Neuronal stem cell (in vitro differentiated cells): Measurements from ENCODE around the gene EIF3K.
"Not testable (repeated sequence)": the region's sequence is repeated elsewhere in the genome, so short reads cannot be mapped to it uniquely, and the experiment has no call there.

Experiments used
- DNase-seq: peaks from one replicate; pipeline ENCODE4 v3.0.0-alpha.2; 2013; ENCODE audit warnings: low spot score
- H2AFZ ChIP-seq: one replicate; pipeline ENCODE4 v1.6.1; 2013; ENCODE audit warnings: mild to moderate bottlenecking, low read length, inconsistent platforms
- H2AK5ac ChIP-seq: 2 replicates; pipeline ENCODE4 v1.6.1; 2013; ENCODE audit warnings: low read depth, mild to moderate bottlenecking, inconsistent platforms, low read length, moderate library complexity, mixed read lengths
- H2BK120ac ChIP-seq: 2 replicates; pipeline ENCODE4 v1.6.1; 2013; ENCODE audit warnings: low read depth, mild to moderate bottlenecking, inconsistent platforms, low read length, moderate library complexity, mixed read lengths
- H2BK12ac ChIP-seq: one replicate; pipeline ENCODE4 v1.6.1; 2013; ENCODE audit warnings: low read length, inconsistent platforms
- H2BK15ac ChIP-seq: 2 replicates; pipeline ENCODE4 v1.6.1; 2013; ENCODE audit warnings: mild to moderate bottlenecking, low read length, inconsistent platforms, mixed read lengths
- H2BK5ac ChIP-seq: one replicate; pipeline ENCODE4 v1.6.1; 2013; ENCODE audit warnings: inconsistent platforms, mild to moderate bottlenecking, low read length, moderate library complexity
- H3K14ac ChIP-seq: one replicate; pipeline ENCODE4 v1.6.1; 2013; ENCODE audit warnings: low read length, inconsistent platforms
- H3K18ac ChIP-seq: 2 replicates; pipeline ENCODE4 v1.6.1; 2013; ENCODE audit warnings: low read length, inconsistent platforms
- H3K23ac ChIP-seq: 2 replicates; pipeline ENCODE4 v1.6.1; 2013; ENCODE audit warnings: low read depth, mild to moderate bottlenecking, mixed read lengths, low read length, inconsistent platforms; ENCODE audit not compliant: poor library complexity
- H3K27ac ChIP-seq: replicated peaks from 3 replicates; pipeline ENCODE4 v1.5.1; 2013; ENCODE audit warnings: low read length, inconsistent platforms
- H3K27me3 ChIP-seq, 3 experiments: 2 replicates each; pipeline ENCODE4 v1.6.1; 2013; ENCODE audit warnings: low read length in 3 of 3, mild to moderate bottlenecking in 2 of 3, inconsistent platforms in 1 of 3, low read depth in 1 of 3, mixed read lengths in 1 of 3, moderate library complexity in 1 of 3; ENCODE audit not compliant: control insufficient read depth in 3 of 3, insufficient read depth in 3 of 3
- H3K36me3 ChIP-seq, 2 donors: replicated peaks in 1 of 2; 2 replicates each; pipeline ENCODE4 v1.6.1; 2013; ENCODE audit warnings: low read length in 2 of 2; ENCODE audit not compliant: control insufficient read depth in 2 of 2, insufficient read depth in 2 of 2
- H3K4ac ChIP-seq: 2 replicates; pipeline ENCODE4 v1.6.1; 2013; ENCODE audit warnings: inconsistent platforms, mild to moderate bottlenecking, low read length, moderate library complexity
- H3K4me1 ChIP-seq, 2 donors: 1 replicate in 1 of 2; 2 replicates in 1 of 2; pipeline ENCODE4 v1.6.1; 2013; ENCODE audit warnings: low read length in 2 of 2, low read depth in 1 of 2; ENCODE audit not compliant: control insufficient read depth in 2 of 2, insufficient read depth in 1 of 2
- H3K4me2 ChIP-seq: one replicate; pipeline ENCODE4 v1.6.1; 2013; ENCODE audit warnings: mild to moderate bottlenecking, low read length, inconsistent platforms; ENCODE audit not compliant: insufficient read depth, poor library complexity, severe bottlenecking
- H3K4me3 ChIP-seq, 2 donors: 2 replicates each; pipeline ENCODE4 v1.5.1; 2013; ENCODE audit warnings: low read length in 2 of 2, mild to moderate bottlenecking in 2 of 2, inconsistent platforms in 1 of 2, moderate library complexity in 1 of 2
- H3K79me1 ChIP-seq: one replicate; pipeline ENCODE4 v1.6.1; 2013; ENCODE audit warnings: low read depth, mild to moderate bottlenecking, inconsistent platforms, low read length, moderate library complexity
- H3K9ac ChIP-seq: one replicate; pipeline ENCODE4 v1.6.1; 2013; ENCODE audit warnings: mild to moderate bottlenecking, low read depth, low read length, inconsistent platforms; ENCODE audit not compliant: poor library complexity
- H3K9me3 ChIP-seq, 2 donors: replicated peaks in 1 of 2; 2 replicates each; pipeline versions ENCODE3 to v1.6.1; 2013; ENCODE audit warnings: low read length in 2 of 2, mild to moderate bottlenecking in 2 of 2, inconsistent platforms in 1 of 2, low read depth in 1 of 2, mixed read lengths in 1 of 2, moderate library complexity in 1 of 2; ENCODE audit not compliant: control insufficient read depth in 2 of 2, insufficient read depth in 1 of 2
- H4K8ac ChIP-seq: one replicate; pipeline ENCODE4 v1.6.1; 2013; ENCODE audit warnings: low read depth, mild to moderate bottlenecking, inconsistent platforms, low read length, moderate library complexity
- H4K91ac ChIP-seq: one replicate; pipeline ENCODE4 v1.6.1; 2013; ENCODE audit warnings: low read length, low read depth, mild to moderate bottlenecking, inconsistent platforms; ENCODE audit not compliant: poor library complexity
- WGBS, 2 donors: extraction: QIAGEN DNeasy Blood & Tissue Kit; methylation state at CpG; one replicate each; pipeline ENCODE4 v1.1.7; 2013; ENCODE audit warnings: missing lambda C conversion rate in 2 of 2, mixed read lengths in 1 of 2; ENCODE audit not compliant: insufficient read length in 2 of 2, insufficient replicate concordance in 1 of 2; ENCODE audit errors: extremely low coverage in 2 of 2; 5-methylcytosine and 5-hydroxymethylcytosine counted together

The EIF3K gene

DNA sequence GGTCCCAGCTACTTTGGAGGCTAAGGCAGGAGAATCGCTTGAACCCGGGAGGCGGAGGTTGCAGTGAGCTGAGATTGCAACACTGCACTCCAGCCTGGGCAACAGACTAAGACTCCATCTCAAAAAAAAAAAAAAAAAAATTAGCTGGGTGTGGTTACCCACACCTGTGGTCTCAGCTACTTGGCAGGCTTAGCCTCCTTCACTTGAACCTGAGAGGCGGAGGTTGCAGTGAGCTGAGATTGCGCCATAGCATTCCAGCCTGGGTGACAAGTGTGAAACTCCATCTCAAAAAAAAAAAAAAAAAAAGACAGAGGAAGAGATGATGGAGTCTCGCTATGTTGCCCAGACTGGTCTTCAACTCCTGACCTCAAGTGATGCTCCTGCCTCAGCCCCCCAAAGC, 39.7 kb upstream of the EIF3K start:
- H3K27ac ChIP-seq, H3K9me3 ChIP-seq, H3K9ac ChIP-seq, H3K79me1 ChIP-seq, H4K8ac ChIP-seq, DNase-seq, H3K4ac ChIP-seq, H3K14ac ChIP-seq, H3K4me3 ChIP-seq, H3K4me2 ChIP-seq, H3K18ac ChIP-seq, H2BK120ac ChIP-seq, H3K4me1 ChIP-seq, H4K91ac ChIP-seq, H2AFZ ChIP-seq, H3K27me3 ChIP-seq, H2BK12ac ChIP-seq, H3K36me3 ChIP-seq, H2BK15ac ChIP-seq, H2BK5ac ChIP-seq, H3K23ac ChIP-seq: not testable (repeated sequence)
- no CpG with 5 or more reads among the region's 6 CpGs for WGBS, 2 donors
- H2AK5ac ChIP-seq = peak overlapping the region; percentile 46

DNA sequence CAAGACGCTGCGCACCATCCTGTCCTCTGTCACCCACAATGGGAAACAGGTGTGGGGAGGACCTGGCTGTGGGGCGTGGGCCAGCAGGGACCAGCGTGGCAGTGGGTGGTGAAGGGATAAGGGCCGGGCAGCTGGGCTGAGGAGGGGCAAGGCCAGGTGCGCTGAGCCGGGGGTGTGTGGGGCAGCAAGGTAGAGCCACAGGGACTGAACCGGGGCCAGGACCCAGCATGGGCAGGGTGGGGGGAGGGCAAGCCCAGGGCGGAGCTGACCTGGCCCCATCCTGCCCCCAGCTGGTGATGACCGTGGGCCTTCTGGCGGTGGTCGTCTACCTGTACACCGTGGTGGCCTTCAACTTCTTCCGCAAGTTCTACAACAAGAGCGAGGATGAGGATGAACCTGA, 38.9 kb upstream of the EIF3K start:
- WGBS, 2 donors = no CpG with 5 or more reads among the region's 15 CpGs
- Histone ChIP-seq H3K4me2 (peak overlapping the region; percentile 2), H3K23ac (no peak overlapping the region)

DNA sequence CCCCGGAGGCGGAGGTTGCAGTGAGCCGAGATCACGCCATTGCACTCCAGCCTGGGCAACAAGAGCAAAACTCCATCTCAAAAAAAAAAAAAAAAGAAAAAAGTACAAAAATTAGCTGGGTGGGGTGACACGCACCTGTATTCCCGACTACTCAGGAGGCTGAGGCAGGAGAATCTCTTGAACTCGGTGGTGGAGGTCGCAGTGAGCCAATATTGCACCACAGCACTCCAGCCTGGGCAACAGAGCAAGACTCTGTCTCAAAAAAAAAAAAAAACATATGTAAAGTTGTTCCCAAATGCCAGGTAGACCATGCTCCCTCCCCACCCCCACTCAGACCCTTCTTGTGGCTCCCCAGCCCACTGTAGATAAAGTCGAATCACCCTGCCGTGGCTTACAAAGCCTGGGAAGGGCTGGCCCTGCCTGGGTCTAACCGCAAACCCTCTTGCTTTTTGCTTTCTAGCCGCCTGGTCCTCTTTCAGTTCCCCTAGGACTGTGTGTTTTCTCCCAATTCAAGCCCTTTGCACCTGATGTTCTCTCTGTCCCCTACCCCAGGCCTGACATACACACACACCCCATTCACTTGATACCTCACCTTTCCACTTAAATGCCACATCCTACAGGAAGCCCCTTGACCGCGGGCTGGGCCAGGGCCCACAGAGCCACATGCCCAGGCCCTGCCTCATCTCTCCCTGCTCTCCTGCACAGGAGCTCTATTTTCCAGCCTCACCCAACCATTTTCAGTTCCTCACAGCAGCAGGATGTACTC, 35.6 kb upstream of the EIF3K start:
- WGBS, 2 donors = no CpG with 5 or more reads among the region's 14 CpGs
- H3K4me1 ChIP-seq = no peaks in the 10 kb centered on the region
- peak overlapping the region; percentile 94 for H3K14ac ChIP-seq
- H3K9me3 ChIP-seq = no peaks in the 10 kb centered on the region
- H2BK5ac ChIP-seq = peak overlapping the region; percentile 75
- H3K4me2 ChIP-seq = no peak overlapping the region
- no peak overlapping the region for H3K27ac ChIP-seq
- H3K79me1 ChIP-seq = peaks cover 6% of the 10 kb centered on the region
- no peak overlapping the region for H4K91ac ChIP-seq
- no peak overlapping the region for H2AFZ ChIP-seq
- peak overlapping the region; percentile 81 for H2BK120ac ChIP-seq
- H2BK15ac ChIP-seq = no peak overlapping the region
- H3K4ac ChIP-seq = no peak overlapping the region
- peak overlapping the region; percentile 89 for H3K23ac ChIP-seq
- H2AK5ac ChIP-seq = no peak overlapping the region
- no peak overlapping the region for H3K9ac ChIP-seq
- no peak overlapping the region for H2BK12ac ChIP-seq
- no peak for DNase-seq
- no peak overlapping the region for H4K8ac ChIP-seq
- H3K18ac ChIP-seq = no peak overlapping the region
- H3K4me3 ChIP-seq = peak overlapping the region in 1 of 2 donors; percentile 16
- no peaks in the 10 kb centered on the region for H3K36me3 ChIP-seq
- no peaks in the 10 kb centered on the region for H3K27me3 ChIP-seq

More for the DNA sequence above, 38.9 kb upstream of the EIF3K start:
- H3K9me3 ChIP-seq = no peaks in the 10 kb centered on the region
- H3K9ac ChIP-seq = no peak overlapping the region
- H3K36me3 ChIP-seq = no peaks in the 10 kb centered on the region
- H3K27ac ChIP-seq = no peak overlapping the region
- peaks cover 6% of the 10 kb centered on the region for H3K79me1 ChIP-seq
- H2BK12ac ChIP-seq = peak overlapping the region; percentile 22
- H3K4me1 ChIP-seq = no peaks in the 10 kb centered on the region
- no peak overlapping the region for H3K14ac ChIP-seq
- no peaks in the 10 kb centered on the region for H3K27me3 ChIP-seq
- H2BK5ac ChIP-seq = peak overlapping the region; percentile 75
- no peak overlapping the region for H3K4me3 ChIP-seq
- H2BK15ac ChIP-seq = no peak overlapping the region
- peak overlapping the region; percentile 21 for H2AK5ac ChIP-seq
- no peak overlapping the region for H2AFZ ChIP-seq
- H4K8ac ChIP-seq = no peak overlapping the region
- no peak overlapping the region for H4K91ac ChIP-seq
- H2BK120ac ChIP-seq = no peak overlapping the region
- H3K18ac ChIP-seq = peak overlapping the region; percentile 38
- no peak for DNase-seq
- H3K4ac ChIP-seq = peak overlapping the region; percentile 76

DNA sequence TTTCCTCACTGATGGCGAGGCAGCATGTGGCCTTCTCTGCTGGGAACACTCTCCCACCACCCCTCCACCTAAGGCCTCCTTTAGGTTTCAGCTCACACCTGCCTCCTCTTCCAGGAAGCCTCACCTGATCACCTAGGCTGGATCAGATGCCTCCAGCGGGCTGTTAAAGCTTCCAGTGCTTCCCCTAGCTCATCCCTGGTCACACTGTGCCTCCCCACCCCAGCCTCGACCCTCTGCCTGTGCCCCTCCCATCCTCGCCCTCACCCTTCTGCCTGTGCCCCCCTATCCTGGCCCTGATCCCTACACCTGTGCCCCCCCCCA, 35.0 kb upstream of the EIF3K start:
- Histone ChIP-seq H2BK120ac (peak overlapping the region; percentile 81), H3K4ac (no peak overlapping the region), H3K27me3 (no peaks in the 10 kb centered on the region), H3K27ac (no peak overlapping the region), H3K9ac (no peak overlapping the region), H3K79me1 (peaks cover 6% of the 10 kb centered on the region), H2BK15ac (no peak overlapping the region), H3K18ac (no peak overlapping the region), H2AK5ac (no peak overlapping the region), H4K8ac (no peak overlapping the region), H2BK12ac (no peak overlapping the region), H3K4me2 (no peak overlapping the region), H3K36me3 (no peaks in the 10 kb centered on the region), H3K9me3 (no peaks in the 10 kb centered on the region), H3K14ac (peak overlapping the region; percentile 94), H4K91ac (no peak overlapping the region), H3K4me1 (no peaks in the 10 kb centered on the region), H3K4me3 (peak overlapping the region in 1 of 2 donors; percentile 16), H3K23ac (peak overlapping the region; percentile 89), H2BK5ac (peak overlapping the region; percentile 75), H2AFZ (no peak overlapping the region)
- no CpG with 5 or more reads among the region's 4 CpGs for WGBS, 2 donors
- DNase-seq = no peak
